ENCODE data around the gene SMIM10L1. TPM values are rescaled to one million over a fixed set of nuclear protein-coding genes. Genes with fewer than 3 reads are reported as not detected.
A peak's percentile ranks its signal among the peaks of the same experiment; 100 is the strongest.

SMIM10L1 gene
- total RNA-seq (2014; rRNA removed): 7.6 and 8.5 TPM in 2 replicates
- polyA plus RNA-seq (2012): 6.3 TPM

- DNase-seq (ENCODE audit: low read depth): peak; percentile 94
These were observed at the start of gene SMIM10L1 for GRCh38 chr12:11171145-11171968. SMIM10L1 (plus strand) TSS chr12:11171194; CDS start chr12:11171357, 163 bp downstream.

DNA sequence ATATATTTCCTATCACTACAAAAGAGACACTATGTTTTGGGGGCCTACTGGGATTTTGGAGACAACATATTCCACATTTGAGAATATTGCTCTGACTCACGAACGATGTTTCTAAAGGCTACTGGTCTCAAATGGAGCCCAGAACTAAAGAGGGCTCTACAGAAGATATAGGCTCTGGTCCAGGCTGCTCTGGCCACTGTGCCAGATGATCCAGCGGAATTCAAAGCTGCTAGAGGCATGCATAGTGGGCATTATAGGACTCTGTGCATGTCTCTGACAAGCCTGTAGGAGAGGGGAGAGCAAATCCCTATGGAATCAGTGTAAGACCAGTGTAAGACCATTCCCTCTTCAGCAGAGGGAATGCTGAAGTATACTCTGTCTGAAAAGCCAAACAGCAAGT lies 40.6 kb upstream of the SMIM10L1 start:
- no peak for DNase-seq (ENCODE audit: low read depth)

GRCh38 chr12:11130999-11131398 lies 40.0 kb upstream of the SMIM10L1 start:
- peak; percentile 62 for DNase-seq (ENCODE audit: low read depth)

- DNase-seq (ENCODE audit: low read depth): no peak
These were observed 37.8 kb upstream of the SMIM10L1 start for GRCh38 chr12:11133162-11133561.

DNA sequence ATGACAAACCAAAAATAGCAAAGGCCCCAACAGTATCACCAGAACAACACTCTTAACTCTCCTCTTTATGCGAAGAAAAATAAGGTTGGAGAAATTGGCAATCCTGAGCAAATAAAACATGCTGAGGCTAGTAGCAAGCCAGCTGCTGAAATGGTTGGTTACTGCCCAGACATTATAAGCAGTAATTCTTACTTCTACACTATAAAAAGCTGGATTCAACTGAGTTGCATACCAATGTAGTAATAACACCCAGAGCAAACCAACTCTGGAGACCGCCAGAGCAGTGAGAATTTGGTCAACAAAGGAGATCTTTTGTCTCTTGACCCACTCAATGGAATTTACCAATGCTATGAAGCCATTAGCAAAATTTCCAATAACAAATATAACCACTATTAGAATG lies 37.2 kb upstream of the SMIM10L1 start:
- no peak for DNase-seq (ENCODE audit: low read depth)

- peak; percentile 12 for DNase-seq (ENCODE audit: low read depth)
These were observed 36.7 kb upstream of the SMIM10L1 start, which contains the start of gene TAS2R30 for GRCh38 chr12:11134305-11134704. TAS2R30 (minus strand) TSS chr12:11134644; CDS start chr12:11134244, 400 bp downstream.

GRCh38 chr12:11136075-11136474 lies 34.9 kb upstream of the SMIM10L1 start:
- no peak for DNase-seq (ENCODE audit: low read depth)

DNA sequence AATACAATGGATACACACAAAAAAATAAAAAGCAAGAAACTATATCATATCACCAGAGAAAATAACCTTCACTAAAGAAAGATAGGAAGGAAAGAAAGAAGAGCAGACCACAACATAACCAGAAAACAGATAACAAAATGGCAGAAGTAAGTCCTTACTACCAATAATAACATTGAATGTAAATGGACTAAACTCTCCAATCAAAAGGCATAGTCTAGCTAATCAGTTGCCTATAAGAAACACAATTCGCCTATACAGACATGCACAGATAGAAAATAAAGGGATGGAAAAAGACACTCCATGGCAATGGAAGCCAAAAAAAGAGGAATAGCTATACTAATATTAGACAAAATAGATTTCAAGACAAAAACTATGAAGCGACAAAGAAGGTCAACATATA lies 27.6 kb upstream of the SMIM10L1 start:
- DNase-seq (ENCODE audit: low read depth): no peak

DNA sequence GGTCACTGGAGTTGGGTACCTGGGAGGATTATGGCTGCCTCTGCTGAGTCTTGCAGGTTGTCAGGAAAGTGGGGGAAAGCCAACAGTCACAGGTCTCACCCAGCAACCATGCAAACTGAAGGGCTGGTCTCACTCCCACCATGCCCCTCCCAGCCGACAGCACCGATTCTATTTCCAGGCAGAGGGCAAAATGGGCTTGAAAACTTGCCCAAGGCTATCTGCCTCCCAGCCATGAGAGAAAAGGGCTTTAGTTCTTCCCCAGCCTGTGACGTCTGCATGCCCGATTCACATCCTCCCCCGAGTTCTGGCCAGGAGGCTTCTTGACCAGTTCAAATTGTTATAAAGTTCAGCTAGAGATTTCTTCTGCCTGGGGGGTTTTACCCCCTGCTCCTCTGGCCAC lies 26.7 kb upstream of the SMIM10L1 start:
- no peak for DNase-seq (ENCODE audit: low read depth)

DNA sequence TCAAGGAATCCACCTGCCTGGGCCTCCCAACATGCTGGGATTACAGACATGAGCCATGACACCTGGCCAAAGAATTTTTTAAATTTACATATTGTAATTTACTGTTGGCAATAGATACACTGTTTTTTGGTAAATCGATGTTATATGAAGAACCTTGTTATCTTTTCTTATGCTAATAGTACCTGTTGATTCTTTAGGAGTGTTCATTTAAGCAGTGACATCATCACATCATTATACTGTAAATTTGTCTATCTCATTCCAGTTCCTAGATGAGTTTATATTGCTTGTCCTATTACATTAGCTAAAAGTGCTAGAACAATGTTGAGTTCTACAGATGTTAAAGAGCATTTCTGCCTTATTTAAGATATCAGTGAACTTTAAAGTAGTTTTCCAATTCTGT lies 23.6 kb upstream of the SMIM10L1 start:
- DNase-seq (ENCODE audit: low read depth): no peak

DNA sequence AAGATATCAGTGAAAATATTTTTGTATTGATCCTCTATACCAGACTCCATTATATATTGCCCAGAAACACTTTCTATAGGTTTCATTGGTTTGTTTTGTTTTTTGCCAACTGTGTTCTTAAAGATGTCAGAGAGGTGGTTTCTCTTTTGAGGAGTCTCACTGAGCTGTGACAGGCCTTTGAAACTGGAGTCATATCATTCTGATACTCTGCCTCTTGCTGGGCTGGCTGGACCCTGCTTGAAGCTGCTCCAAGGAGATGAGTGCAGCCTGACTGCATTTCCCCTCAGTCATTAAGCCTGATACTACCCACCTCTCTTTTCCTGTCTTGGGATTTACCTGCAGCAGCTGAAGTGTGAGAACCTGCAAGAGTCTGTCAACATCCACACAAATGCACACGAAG lies 20.2 kb upstream of the SMIM10L1 start:
- DNase-seq (ENCODE audit: low read depth): no peak

DNA sequence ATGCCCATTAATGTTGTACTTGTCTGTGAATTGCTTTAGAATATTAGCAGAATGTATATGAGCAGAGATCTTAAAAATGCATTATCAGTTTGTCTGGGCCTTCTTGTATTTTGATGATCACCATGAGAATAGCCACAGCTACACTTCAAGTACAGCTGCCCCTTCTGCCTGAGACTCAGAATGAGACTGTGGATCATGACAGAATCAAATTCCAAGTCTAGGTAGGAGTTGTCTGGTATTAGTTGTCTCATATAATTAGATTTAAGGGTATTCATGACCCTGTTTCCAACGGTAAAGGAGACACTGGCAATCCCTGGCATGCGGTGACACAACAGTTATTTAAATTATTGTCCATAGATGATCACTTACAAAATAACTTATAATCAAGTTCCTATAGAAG lies 18.3 kb upstream of the SMIM10L1 start:
- no peak for DNase-seq (ENCODE audit: low read depth)

- DNase-seq (ENCODE audit: low read depth): no peak
These were observed 16.5 kb upstream of the SMIM10L1 start for GRCh38 chr12:11154400-11154925.

GRCh38 chr12:11158885-11159444 lies 12.0 kb upstream of the SMIM10L1 start:
- DNase-seq (ENCODE audit: low read depth): no peak

- no peak for DNase-seq (ENCODE audit: low read depth)
These were observed 8.5 kb upstream of the SMIM10L1 start for GRCh38 chr12:11162502-11162901.

GRCh38 chr12:11164384-11164783 lies 6.6 kb upstream of the SMIM10L1 start:
- DNase-seq (ENCODE audit: low read depth): no peak

GRCh38 chr12:11166300-11166699 lies 4.7 kb upstream of the SMIM10L1 start:
- DNase-seq (ENCODE audit: low read depth): no peak

DNA sequence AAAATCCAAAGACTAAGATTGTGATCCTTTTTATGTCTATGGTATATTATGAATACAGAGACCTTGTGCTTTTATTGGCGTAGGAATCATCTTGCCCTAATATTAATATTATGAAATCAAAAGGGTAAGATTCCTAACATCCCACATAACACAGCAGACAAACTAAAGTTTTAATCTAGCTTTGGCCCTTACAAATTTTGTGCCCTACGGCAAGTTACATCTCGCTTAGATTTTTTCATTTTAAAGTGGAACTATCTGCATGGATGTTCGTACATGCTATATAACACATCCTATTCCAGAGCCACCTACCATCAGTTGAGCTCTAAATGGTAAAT lies 217 bp upstream of the SMIM10L1 start:
- DNase-seq (ENCODE audit: low read depth): no peak

DNA sequence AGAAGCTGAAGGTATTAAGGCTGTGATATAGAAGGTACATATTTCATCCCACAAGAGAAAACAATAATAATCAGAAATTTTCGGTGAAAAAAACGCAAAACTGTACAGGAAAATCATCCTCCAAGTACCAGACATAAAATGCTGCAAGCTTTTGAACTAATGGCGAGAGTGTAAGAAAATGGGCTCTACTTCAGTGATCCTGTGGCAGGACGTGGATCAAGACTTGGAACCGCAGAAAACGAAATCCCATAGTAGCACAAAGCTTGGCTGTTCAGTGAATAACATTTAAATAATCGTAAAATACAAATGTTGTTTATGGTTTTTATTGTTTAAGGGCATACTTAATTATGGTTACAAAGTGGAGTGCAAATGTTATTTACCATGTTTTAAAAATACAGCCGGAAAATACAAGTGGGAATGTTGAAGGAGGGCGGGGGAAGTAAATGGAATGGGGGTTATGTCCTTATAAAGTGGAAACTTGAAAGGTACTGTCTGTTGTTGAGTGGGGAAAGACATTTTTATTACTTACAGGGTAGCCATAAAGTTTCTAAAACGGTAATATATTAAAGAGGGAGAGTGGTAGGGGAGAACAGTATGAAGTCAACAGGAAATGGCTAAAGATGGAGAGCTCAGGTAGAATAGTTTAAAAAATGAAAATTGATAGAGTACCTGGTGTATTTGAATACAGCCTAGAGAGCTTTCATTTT lies 1.1 kb downstream of the SMIM10L1 start:
- peak; percentile 24 for DNase-seq (ENCODE audit: low read depth)

DNA sequence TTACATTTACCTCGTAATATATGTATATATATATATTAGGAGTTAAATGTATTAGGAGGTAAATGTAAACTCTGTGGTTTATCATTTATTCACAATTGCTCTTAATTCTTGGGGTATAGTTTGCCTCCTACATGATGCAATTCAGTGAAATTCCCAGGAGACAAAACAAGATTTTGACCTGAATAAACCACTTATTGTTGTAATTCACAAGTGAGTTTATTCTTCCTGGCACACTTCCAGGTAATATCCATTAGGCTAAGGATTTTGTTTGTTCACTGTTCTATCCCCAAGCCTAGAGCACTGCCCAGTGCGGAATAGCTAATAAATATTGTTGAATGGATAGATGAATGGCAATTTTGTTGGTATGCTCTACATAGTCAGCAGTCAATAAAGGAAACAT lies 3.0 kb downstream of the SMIM10L1 start:
- no peak for DNase-seq (ENCODE audit: low read depth)

DNA sequence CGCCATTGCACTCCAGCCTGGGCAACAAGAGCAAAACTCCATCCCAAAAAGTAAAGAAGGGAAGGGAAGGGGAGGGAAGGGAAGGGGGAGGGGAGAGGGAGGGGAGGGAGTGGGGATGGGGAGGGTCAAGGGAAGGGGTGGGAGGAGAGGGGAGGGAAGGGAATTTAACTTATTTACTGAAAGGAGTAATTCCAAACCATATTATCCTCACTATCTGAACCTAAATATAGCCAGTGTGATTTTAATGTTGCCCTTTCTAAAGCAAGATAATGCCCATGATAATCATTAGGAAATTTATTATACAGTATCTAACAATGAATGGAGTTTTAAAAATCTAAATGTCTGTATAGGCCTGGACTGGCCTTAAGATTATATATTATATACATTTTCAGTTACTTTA lies 7.3 kb downstream of the SMIM10L1 start:
- no peak for DNase-seq (ENCODE audit: low read depth)

GRCh38 chr12:11182529-11182928 lies 11.5 kb downstream of the SMIM10L1 start:
- no peak for DNase-seq (ENCODE audit: low read depth)

Measured in LHCN-M2 (cell line).